Stimulated activated naive CD4-positive, alpha-beta T cell treated with Interleukin-2 at 50 U/mL for 16 hours (primary cell): Measurements from ENCODE around the gene MCC.

ENCODE experiments used
- DNase-seq: peaks from one replicate; lab custom pipeline; 2025; lab: John Stamatoyannopoulos, UW

MCC gene

DNA sequence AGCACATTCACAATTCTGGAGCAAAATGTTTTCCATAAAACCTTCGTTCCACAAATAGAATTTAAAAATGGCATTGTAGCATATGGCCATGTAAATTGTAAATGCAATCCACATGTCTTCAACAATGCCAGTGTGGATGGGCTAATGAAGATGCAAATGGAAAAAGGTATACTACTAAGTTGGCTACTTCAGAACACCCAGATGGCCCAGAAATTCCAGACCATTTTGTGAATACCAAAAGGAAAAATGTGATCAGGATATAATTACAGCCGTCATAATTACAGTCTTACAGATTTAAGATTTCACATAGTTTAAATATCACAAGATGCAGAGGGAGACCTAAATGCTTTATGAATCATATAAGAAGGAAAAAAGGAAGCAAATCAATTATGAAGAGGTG lies 170.6 kb downstream of the MCC start:
- DNase-seq: no peak

GRCh38 chr5:113311301-113311700 lies 177.0 kb downstream of the MCC start:
- DNase-seq: no peak

GRCh38 chr5:113302120-113302519 lies 186.1 kb downstream of the MCC start:
- no peak for DNase-seq

DNA sequence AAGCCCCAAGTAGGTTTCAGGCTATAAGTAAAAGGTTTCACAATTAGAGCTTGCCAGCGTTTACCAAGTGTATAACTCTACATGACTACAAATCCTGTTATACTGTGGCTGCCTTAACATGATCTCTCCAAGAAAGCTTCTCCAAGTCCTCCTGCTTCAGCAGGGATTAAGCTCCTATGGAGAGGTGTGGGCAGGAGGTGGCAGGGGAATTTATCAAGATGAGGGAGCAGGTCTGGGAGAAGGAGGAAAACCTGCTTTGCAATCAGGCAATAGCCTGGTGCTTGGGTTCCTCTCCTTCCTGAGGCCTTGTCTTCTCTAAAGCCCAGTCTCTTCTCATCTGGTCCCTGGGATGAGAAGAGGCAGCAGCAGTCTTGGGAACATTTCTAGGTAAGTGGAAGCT lies 188.7 kb downstream of the MCC start:
- no peak for DNase-seq

GRCh38 chr5:113296676-113297075 lies 191.6 kb downstream of the MCC start:
- DNase-seq: no peak

DNA sequence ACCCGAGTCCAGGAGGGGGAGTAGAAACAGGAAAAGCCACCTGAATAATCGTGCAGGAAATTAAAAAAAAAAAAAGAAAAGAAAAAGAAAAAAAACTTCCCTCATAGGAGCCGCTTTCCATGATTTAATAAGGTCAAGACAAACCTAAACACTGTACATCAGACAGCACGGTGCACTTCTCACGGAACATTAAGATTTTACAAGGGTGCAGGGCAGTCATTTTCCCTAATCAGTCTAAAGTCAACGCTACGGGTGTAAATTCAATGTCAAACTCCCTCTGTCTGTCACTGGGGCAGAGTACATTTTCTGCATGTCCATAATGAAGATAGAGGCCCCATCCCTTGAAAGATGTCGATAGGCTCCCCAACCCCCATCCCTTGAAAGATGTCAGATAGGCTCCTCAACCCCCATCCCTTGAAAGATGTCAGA lies 193.1 kb downstream of the MCC start:
- DNase-seq: no peak

DNA sequence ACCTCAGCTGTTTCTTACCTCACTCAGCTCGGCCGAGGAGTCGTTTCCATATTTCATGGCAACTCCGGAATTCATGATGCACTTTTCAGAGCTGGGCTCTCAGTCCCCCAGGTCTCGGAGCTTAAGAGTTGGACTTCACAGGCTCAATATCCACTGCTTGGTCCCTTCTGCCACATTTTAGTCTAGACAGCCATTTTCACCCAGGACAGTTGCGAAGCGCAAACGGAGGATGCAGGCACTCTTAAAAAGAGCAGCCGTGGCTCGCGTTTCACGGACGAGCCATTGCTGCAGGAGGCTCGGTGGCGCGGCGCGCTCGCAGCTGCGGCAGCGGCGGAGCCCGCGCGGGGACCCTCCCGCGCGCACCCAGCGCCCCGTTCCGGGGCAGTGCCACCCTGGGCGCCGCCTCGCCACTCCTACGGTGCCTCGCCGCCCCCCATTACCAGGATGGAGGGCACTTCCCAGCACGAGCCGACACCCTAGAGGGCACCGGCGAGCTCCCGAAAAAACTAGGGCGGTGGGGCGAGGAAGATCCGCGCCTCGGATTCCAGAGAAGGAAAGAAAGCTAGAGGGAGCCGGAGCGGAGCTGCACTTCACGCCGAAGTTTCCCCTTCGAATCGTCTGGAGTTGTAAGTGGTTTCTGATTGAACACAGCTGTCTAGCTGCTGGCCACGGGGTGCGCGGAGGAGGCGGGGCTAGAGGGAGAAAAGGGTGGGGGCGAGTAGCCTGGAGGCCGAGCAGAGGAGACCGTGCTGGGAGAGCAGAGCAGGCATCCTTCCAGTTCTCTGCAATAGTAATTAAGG lies 193.7 kb downstream of the MCC start:
- peak; percentile 79 for DNase-seq

GRCh38 chr5:113293975-113294310 lies 194.3 kb downstream of the MCC start:
- no peak for DNase-seq

DNA sequence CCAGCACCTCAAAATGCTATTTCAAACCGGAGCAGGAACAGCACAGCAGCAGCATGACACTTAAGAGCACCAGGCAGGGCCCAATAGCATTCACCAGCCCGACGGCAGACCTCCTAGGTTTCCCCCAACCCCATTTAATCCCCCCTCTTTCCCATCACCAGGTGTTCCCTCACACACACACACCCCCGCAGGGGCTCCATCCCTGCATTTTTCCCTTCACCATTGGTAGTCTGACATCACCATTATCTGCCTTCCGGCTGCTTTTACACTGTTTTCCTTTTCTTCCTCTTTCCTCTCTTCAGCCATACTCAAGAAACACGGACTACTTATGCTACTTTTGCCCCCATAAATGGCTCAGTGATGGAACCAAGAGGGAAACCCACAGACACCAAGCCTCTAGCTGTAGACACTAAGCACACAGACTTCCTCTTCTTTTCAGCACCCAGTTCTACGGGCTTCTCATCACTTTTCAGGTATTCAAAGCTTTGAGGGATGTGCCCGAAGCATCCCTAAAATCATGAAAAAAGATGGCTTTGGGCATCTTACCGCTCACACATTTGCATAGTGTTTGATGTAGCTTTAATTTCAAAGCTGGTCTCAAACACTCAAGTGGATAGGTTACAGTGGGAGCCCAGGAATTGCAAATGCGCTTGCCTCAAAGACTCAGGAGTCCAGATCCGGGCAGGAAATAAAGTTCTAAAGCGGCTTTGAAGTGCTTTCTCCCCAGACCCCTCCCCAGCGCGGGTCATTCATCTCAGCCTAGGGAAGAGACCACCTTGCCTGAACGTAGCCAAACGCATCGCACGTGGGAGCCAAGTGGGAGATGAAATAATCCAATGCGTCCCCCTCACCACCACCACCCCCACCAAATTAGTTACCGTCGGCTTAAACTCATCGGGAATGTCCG lies 194.9 kb downstream of the MCC start:
- no peak for DNase-seq

- no peak for DNase-seq
Observed at GRCh38 chr5:113292462-113292861, 195.8 kb downstream of the MCC start.

DNA sequence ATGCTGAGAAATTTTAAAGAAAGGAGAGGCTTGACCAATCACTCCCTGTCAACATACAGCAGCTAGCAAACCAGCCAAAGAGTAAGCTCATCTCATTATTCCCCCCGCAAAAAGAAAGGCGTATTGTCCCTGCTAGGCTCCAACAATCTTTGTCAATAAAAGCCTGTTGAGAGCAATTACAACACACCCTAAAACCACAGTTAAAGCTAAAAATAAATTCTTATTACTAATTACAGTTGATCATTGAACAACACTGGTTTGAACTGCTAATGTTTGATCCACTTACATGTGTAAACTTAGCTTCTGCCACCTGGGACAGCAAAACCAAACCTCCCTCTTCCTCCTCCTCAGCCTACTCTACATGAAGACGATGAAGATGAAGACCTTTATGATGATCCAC lies 204.7 kb downstream of the MCC start:
- DNase-seq: no peak

DNA sequence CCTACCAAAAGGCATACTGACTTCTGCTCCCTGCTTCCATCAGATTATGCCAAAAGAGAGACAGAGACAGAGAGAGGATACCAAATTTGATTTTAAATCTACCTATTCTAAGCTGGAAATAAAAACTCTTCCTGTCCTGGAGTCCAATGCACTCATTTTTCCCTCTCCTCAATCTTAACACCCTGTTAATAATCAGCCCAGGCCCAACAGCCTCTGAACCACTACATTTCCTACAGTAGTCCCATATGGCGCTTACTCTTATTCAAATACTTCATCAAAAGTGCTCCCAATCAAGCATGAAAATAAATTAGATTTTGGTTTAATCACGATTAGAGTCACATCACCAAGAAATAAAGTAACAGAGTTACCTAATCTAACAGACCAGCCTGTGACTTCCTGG lies 205.8 kb downstream of the MCC start:
- DNase-seq: no peak

- no peak for DNase-seq
Observed at GRCh38 chr5:113281194-113281593, 207.1 kb downstream of the MCC start.

GRCh38 chr5:113280541-113280940 lies 207.7 kb downstream of the MCC start:
- no peak for DNase-seq

GRCh38 chr5:113278976-113279375 lies 209.3 kb downstream of the MCC start:
- no peak for DNase-seq

DNA sequence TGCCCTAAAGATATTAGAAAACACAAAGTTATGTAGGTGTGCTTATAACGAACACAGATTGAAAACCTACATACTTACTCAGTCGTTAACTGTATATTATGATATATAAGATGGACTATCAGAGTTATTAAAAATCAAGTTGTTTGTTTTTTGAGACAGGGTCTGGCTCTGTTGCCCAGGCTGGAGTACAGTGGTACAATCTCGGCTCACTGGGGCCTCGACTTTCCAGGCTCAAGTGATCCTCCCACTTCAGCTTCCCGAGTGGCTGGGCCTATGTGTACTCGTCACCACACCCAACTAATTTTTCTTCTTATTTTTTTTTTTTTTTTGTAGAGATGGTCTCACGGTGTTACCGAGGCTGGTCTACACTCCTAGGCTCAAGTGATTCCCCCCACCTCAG lies 211.8 kb downstream of the MCC start:
- no peak for DNase-seq

DNA sequence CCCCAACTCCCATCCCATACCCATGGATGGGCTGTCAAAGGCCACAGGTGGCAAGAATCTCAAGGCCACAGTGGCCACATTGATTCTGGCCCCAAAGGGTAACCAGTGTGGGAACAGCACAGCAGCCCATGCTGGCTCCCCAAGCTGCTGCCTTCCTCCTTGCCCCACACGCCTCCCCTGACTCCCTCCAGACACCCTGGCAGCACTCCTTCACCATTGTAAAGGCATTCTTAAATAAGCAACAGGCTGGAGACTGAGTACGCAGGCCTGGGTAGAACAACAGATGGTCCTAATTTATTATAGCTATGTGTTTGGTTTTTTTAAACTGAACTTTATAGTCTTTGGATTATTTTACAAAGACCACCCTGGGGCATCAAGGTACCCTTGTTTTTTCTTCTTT lies 212.3 kb downstream of the MCC start:
- no peak for DNase-seq

DNA sequence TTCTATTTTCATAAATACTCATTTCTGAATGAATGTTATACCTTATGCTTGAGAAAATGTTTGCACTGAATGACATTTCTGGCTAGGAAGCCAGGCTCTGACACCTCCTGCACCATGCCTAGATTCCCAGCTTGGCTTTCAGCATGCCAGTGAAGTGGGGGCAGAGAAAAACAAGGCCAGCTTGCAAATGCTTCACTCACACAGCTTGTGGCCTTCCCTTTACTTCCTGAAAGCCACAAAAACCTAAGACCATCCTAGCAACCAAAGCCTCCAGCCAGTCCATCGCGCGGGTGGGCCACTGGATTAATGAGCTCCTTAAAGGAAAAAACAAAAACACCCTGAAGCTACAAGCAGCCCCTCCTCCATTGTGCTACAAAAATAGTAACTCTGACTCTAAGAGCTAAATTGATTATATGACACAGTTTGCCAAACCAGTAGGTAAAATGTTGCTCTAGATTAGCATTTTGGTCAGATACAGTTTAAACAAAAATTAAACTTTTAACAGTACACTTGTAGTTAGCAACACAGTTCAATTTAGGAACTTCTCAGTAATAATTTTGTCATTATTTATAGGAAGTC lies 213.3 kb downstream of the MCC start:
- no peak for DNase-seq

DNA sequence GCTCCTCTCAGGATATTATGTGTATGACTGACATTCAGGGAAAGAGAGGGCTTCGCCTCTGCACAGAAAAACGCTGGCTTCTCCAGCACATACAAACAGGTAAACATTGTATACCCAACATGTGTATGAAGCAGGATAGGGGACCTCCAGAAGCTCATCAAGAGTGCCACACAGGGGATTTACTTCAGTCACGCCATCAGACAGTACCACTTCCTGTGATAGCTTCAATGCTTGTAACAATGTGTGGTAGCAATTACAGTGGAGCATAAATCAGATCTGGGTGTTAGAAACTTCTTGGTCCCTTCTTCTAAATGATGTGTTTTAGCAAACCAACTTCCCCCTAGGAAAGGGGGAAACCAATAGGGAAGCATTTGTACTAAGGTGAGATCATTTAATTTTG lies 214.3 kb downstream of the MCC start:
- DNase-seq: no peak

- DNase-seq: no peak
Observed at GRCh38 chr5:113271745-113272454, 216.4 kb downstream of the MCC start.

GRCh38 chr5:113271015-113271414 lies 217.2 kb downstream of the MCC start:
- DNase-seq: no peak

GRCh38 chr5:113270086-113270485 lies 218.2 kb downstream of the MCC start:
- no peak for DNase-seq
